Measurements from ENCODE around the gene IGDCC3. TPM values are rescaled to one million over a fixed set of nuclear protein-coding genes. Genes with fewer than 3 reads are reported as not detected.

The IGDCC3 gene
- total RNA-seq, 2 donors from 2014 or later = not detected

DNA sequence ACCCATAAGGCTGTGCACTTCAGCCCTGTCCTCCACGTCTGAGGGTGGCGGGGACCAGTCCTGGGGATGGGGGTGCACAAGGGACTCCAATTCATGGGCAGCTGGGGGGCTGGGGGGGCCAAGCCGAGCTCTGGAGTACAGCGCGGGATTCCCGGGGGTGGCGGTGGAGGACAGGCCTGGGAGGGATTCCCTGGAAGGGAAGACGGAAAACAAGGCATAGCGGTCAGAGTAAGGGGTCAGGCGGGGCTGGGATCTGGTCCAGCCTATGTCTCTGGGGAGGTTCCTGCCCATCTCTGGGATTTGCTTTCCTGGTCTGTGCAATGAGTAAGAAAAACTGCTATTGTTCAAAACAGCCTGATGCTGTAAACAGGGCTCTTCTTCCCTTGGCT is 8.1 kb upstream of the IGDCC3 start:
- no peaks in the 10 kb centered on the region for H3K36me3 ChIP-seq
- no peaks in the 10 kb centered on the region for H3K9me3 ChIP-seq
- peak overlapping the region in 1 of 2 donors; percentile 19 for H3K27ac ChIP-seq
- H3K4me1 ChIP-seq = peaks cover 0 to 20% of the 10 kb centered on the region in 2 donors
- peak overlapping the region in 1 of 2 donors; percentile 39 for H3K4me3 ChIP-seq
- H3K27me3 ChIP-seq = no peaks in the 10 kb centered on the region
- TF ChIP-seq, protein P1, sequence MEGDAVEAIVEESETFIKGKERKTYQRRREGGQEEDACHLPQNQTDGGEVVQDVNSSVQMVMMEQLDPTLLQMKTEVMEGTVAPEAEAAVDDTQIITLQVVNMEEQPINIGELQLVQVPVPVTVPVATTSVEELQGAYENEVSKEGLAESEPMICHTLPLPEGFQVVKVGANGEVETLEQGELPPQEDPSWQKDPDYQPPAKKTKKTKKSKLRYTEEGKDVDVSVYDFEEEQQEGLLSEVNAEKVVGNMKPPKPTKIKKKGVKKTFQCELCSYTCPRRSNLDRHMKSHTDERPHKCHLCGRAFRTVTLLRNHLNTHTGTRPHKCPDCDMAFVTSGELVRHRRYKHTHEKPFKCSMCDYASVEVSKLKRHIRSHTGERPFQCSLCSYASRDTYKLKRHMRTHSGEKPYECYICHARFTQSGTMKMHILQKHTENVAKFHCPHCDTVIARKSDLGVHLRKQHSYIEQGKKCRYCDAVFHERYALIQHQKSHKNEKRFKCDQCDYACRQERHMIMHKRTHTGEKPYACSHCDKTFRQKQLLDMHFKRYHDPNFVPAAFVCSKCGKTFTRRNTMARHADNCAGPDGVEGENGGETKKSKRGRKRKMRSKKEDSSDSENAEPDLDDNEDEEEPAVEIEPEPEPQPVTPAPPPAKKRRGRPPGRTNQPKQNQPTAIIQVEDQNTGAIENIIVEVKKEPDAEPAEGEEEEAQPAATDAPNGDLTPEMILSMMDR (IDR thresholded peaks at IDR 0.05) = peak; percentile 7 to 18
- no peak for DNase-seq (ENCODE audit: low spot score)

DNA sequence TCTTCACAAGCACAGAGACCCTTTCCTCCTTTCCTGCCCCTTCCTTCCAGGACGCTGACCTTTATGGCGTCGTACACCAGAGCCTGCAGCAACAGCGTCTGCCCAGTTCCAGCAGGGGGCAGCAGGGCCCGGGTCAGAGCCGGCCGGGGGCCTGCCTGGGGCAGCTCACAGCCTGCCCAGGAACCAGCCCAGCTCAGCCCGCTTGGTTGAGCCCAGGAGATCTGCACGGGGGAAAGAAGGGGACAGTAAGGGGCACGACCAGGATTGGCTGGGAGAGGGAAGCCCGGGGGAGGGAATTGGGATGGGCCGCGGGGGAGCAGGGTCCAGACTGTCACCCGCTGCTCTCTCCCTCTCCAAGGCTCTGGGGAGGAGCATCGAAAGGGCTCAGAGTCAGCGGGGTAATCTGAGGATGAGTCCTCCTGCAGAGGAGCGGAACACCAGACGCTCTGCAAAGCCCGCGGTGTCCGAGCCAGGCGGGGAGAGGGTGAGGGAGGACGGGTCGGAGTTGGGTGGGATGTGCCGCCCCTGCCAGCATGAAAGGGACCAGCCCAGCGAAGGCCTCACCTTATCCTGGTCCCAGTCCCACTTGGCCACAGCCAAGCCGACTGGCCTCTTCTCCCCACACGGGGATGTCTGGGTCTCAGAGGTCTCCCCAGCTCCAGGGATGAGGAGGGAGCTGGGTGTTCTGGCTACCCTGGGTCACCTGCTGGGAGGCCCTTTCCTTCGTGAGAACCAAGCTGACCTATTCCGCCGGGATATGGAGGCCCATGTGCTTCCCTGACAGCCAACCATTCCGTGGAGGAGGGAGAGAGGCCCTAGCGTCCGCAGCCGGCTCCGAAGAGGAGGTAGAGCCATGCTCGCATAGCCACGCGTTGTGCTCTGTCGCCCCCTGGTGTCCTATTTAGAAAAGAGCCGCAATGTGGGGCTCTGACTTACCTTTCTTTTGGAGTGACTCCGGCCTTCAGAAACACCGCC is 7.4 kb upstream of the IGDCC3 start:
- DNase-seq (ENCODE audit: low spot score) = peak; percentile 86
- Histone ChIP-seq H3K9me3 (no peaks in the 10 kb centered on the region), H3K27ac (peak overlapping the region; percentile 10 to 19), H3K4me1 (peaks cover 0 to 20% of the 10 kb centered on the region in 2 donors), H3K27me3 (no peaks in the 10 kb centered on the region), H3K4me3 (peak overlapping the region; percentile 14 to 39), H3K36me3 (no peaks in the 10 kb centered on the region)
- TF ChIP-seq, protein P1 (IDR thresholded peaks at IDR 0.05) = peak; percentile 76 to 93

DNA sequence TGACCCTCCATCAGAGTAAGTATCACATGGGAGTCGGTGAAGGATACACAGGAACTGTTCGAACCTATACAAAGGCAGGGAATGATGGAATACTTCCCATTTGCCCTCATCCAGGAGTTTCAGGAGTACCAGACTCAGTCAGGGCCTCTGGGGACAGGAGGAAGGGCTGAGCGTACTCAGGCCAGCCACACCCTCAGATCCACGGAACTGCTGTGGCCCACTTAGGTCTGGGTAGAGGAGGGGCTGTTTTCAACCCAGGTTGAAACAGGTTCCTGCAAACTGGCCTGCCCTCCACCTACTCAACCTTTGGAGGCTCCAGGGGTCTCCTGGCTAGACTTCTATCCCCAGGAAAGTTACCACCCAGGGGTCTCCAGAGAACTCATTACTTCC is 6.7 kb upstream of the IGDCC3 start:
- peak overlapping the region in 1 of 2 donors; percentile 39 for H3K4me3 ChIP-seq
- TF ChIP-seq, protein P1 (IDR thresholded peaks at IDR 0.05) = no peak
- DNase-seq (ENCODE audit: low spot score) = no peak
- no peaks in the 10 kb centered on the region for H3K9me3 ChIP-seq
- H3K36me3 ChIP-seq = no peaks in the 10 kb centered on the region
- H3K27ac ChIP-seq = no peak overlapping the region
- no peaks in the 10 kb centered on the region for H3K27me3 ChIP-seq
- H3K4me1 ChIP-seq = peaks cover 0 to 20% of the 10 kb centered on the region in 2 donors

DNA sequence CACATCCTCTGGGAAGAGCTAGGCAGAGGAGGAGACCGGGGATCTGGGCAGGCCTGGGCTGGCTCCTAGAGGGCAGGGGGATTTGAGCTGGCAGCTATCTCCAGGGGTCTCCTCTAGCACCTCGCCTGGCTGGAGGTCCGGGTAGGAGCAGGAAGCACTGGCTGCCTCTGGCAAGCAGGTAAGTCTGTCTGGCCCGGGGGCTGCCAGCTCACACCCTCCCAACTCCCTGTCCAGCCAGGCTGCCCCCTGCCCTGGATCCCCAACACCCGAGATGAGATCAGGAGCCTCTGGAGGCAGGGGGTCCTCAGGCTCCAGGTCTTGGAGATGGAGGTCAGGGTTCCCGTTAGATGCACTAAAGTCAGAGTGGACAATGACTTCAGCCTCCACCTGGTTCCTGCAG is 6.2 kb upstream of the IGDCC3 start:
- DNase-seq (ENCODE audit: low spot score) = no peak
- Histone ChIP-seq H3K36me3 (no peaks in the 10 kb centered on the region), H3K27ac (no peak overlapping the region), H3K27me3 (no peaks in the 10 kb centered on the region), H3K4me3 (no peak overlapping the region), H3K4me1 (peaks cover 0 to 20% of the 10 kb centered on the region in 2 donors), H3K9me3 (no peaks in the 10 kb centered on the region)
- TF ChIP-seq, protein P1 (IDR thresholded peaks at IDR 0.05) = no peak

DNA sequence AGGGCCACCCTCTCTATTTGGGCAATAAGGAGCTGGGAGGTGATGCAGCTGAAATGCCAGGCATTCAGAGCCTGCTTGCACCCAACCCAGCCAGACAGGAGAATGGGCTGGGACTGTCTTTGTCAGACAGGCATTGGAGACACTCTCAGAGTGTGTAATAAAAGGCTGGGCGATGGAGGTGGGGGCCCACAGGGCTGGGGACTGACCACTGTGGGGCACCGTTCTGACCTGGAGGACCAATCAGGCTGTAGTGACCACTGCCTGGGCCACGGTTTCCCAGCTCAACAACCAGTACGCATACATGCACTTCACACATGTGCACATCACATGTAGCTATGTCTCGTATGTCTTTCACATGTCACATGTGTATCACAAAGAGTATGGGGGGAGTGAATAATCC is 5.7 kb upstream of the IGDCC3 start:
- peaks cover 0 to 21% of the 10 kb centered on the region in 2 donors for H3K4me1 ChIP-seq
- DNase-seq (ENCODE audit: low spot score) = no peak
- no peaks in the 10 kb centered on the region for H3K36me3 ChIP-seq
- H3K9me3 ChIP-seq = no peaks in the 10 kb centered on the region
- H3K4me3 ChIP-seq = no peak overlapping the region
- no peak overlapping the region for H3K27ac ChIP-seq
- H3K27me3 ChIP-seq = peaks cover 0 to 3% of the 10 kb centered on the region in 2 donors
- TF ChIP-seq, protein P1 (IDR thresholded peaks at IDR 0.05) = no peak
